Right atrium auricular region (tissue), 2 donors: ENCODE measurements around the gene YPEL2. TPM values are rescaled to one million over a fixed set of nuclear protein-coding genes. Genes with fewer than 3 reads are reported as not detected.
A peak's percentile ranks its signal among the peaks of the same experiment; 100 is the strongest.

Experiments used
- DNase-seq: peaks from one replicate; pipeline ENCODE4 v3.0.0-alpha.2; 2019; ENCODE audit warnings: low spot score
- H3K27ac ChIP-seq, 2 donors: fragments of 200-600 bp; sonication (generic); 1 replicate in 1 of 2; 2 replicates in 1 of 2; pipeline ENCODE4 v1.5.1; 2016 to 2019
- H3K27me3 ChIP-seq, 2 donors: fragments of 200-600 bp; sonication (generic); one replicate each; pipeline versions ENCODE4 v1.5.1 to v1.6.0; 2017 to 2019
- H3K36me3 ChIP-seq: fragments of 200-600 bp; sonication (generic); one replicate; pipeline ENCODE4 v1.5.1; 2016
- H3K4me1 ChIP-seq, 2 donors: fragments of 200-600 bp; sonication (generic); one replicate each; pipeline versions ENCODE4 v1.5.1 to v1.6.0; 2017 to 2019
- H3K4me3 ChIP-seq, 2 donors: fragments of 200-600 bp; sonication (generic); 1 replicate in 1 of 2; 2 replicates in 1 of 2; pipeline ENCODE4 v1.5.1; 2017 to 2019; ENCODE audit warnings: mild to moderate bottlenecking in 1 of 2, moderate library complexity in 1 of 2
- H3K9me3 ChIP-seq, 2 donors: fragments of 200-600 bp; sonication (generic); one replicate each; pipeline ENCODE4 v1.5.1; 2019
- total RNA-seq, 2 donors: library from RNA; depleted of rRNA; stranded (reverse); fragments of >200 nt; gene quantifications; one replicate each; pipeline ENCODE4 v1.1.0, GENCODE V29; 2016
- TF ChIP-seq, protein P1 (sequence below), 2 donors: fragments of 200-600 bp; sonication (generic); IDR thresholded peaks; one replicate each; pipeline ENCODE4 v1.5.1; 2019; ENCODE audit warnings: antibody characterized with exemption in 2 of 2

Gene YPEL2
- total RNA-seq, 2 donors from 2014 or later = 28.3 to 34.1 TPM

DNA sequence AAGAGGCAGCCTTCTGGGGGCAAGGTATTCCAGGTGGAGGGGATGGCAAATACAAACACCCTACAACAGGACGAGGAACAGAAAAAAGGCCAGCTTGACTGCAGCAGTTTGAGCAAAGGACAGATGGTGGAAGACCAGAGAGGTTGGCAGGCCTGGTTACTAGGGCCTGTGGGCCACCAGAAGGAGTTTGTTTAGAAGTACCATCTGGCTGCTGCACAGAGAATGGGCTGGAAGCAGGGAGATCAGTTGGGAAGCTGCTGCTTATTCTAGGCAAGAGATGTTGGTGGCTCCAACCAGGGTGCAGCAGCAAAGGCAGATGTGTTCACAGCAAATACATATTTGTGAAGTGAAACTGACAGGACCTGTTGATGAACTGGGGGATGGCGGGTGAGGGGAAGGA, 2.9 kb upstream of the YPEL2 start:
- TF ChIP-seq, protein P1, sequence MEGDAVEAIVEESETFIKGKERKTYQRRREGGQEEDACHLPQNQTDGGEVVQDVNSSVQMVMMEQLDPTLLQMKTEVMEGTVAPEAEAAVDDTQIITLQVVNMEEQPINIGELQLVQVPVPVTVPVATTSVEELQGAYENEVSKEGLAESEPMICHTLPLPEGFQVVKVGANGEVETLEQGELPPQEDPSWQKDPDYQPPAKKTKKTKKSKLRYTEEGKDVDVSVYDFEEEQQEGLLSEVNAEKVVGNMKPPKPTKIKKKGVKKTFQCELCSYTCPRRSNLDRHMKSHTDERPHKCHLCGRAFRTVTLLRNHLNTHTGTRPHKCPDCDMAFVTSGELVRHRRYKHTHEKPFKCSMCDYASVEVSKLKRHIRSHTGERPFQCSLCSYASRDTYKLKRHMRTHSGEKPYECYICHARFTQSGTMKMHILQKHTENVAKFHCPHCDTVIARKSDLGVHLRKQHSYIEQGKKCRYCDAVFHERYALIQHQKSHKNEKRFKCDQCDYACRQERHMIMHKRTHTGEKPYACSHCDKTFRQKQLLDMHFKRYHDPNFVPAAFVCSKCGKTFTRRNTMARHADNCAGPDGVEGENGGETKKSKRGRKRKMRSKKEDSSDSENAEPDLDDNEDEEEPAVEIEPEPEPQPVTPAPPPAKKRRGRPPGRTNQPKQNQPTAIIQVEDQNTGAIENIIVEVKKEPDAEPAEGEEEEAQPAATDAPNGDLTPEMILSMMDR (IDR thresholded peaks at IDR 0.05) = no peak
- Histone ChIP-seq H3K27me3 (no peaks in the 10 kb centered on the region), H3K4me1 (peaks cover 0 to 52% of the 10 kb centered on the region in 2 donors)

DNA sequence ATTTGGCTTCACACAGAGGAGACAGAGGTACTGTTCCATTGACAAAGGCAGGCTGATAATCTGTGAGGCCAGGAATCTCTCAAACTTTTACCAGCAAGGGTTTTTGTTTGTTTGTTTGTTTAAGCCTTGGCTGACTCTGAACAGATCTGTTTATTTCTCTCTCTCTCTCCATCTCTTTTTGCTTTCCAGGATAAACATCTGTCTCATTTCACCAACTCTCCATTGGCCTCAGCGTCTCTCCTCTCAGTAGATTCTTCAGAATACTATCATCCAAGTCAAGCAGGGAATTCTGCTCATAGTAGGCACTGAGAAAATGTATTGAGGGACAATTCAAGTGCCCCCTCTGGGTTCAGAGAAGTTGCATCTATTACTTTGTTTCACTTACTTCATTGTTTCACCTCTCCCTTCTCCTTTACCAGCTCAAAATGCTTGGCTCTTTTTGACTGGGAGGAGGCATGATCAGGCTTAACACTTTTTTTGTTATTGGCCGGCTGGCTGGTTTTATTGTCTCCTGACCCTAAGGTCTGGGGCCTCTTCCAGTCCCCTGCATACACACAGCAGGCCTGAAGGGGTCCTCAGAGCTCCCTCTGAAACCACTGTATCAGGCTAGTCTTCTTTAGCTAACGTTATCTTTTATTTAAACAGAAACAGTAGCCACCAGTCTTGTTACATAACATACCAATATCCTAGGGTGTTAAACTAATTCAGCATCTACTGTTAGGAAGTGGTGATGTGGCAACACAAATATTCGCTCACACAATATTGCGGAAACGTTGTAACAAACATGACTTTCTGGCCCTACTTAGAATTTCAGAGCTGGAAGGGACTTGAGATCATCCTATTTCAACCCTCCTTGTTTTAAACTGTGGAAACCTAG, 2.0 kb upstream of the YPEL2 start:
- TF ChIP-seq, protein P1 (IDR thresholded peaks at IDR 0.05) = peak; percentile 69 to 91
- Histone ChIP-seq H3K4me3 (no peak overlapping the region), H3K36me3 (no peaks in the 10 kb centered on the region), H3K9me3 (no peaks in the 10 kb centered on the region), H3K4me1 (peaks cover 0 to 60% of the 10 kb centered on the region in 2 donors), H3K27me3 (no peaks in the 10 kb centered on the region), H3K27ac (peak overlapping the region; percentile 92 to 95)
- DNase-seq = peak; percentile 74

More for the DNA sequence above, 2.9 kb upstream of the YPEL2 start:
- Histone ChIP-seq H3K4me3 (no peak overlapping the region), H3K9me3 (no peaks in the 10 kb centered on the region), H3K27ac (peak overlapping the region; percentile 92 to 95), H3K36me3 (no peaks in the 10 kb centered on the region)
- DNase-seq = no peak

DNA sequence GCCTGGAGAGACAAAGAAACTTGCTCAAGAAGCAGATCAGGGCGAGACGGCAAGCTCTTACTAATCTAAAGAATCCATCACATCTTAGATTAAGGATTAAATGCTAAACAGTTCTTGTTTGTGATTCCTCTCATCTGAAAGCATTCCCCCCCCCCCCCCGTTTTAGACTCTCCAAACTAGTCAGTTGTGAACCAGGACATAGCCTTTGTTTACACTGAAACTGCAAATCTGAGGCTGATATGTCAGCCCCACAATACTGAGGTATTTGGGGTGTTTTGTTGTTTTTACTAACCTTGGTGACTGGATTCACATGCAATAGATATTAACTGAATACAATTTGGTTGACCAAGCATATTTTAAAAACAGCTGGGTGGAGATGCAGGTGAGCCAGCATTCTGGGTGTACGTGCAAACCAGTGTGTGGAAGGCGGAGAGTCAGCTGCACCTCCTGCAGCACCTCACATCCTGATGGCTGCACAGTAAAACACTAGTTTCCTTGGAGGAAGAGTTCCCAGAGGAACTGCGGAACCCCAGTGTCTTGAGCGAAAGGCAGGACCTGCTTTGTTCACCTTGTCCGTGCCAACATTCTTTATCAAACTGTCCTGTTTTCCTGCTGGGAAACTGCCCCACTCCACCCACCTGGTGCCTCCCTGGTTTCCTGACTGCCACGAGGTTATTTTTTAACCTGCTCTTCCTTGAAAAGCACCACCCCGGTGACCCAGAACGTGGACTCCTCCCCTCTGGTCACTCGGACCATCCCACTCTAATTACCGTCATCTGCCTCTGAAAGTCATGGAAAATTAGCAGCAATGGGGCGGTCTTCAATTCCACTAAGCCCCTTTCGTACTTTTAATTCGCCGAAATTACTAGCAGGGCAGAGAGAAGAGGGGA, 1.2 kb upstream of the YPEL2 start:
- H3K27me3 ChIP-seq = no peaks in the 10 kb centered on the region
- H3K27ac ChIP-seq = peak overlapping the region; percentile 92 to 95
- H3K36me3 ChIP-seq = no peaks in the 10 kb centered on the region
- H3K4me1 ChIP-seq = peaks cover 0 to 68% of the 10 kb centered on the region in 2 donors
- peak; percentile 77 for DNase-seq
- H3K4me3 ChIP-seq = peak overlapping the region in 1 of 2 donors; percentile 91
- TF ChIP-seq, protein P1 (IDR thresholded peaks at IDR 0.05) = no peak
- no peaks in the 10 kb centered on the region for H3K9me3 ChIP-seq

DNA sequence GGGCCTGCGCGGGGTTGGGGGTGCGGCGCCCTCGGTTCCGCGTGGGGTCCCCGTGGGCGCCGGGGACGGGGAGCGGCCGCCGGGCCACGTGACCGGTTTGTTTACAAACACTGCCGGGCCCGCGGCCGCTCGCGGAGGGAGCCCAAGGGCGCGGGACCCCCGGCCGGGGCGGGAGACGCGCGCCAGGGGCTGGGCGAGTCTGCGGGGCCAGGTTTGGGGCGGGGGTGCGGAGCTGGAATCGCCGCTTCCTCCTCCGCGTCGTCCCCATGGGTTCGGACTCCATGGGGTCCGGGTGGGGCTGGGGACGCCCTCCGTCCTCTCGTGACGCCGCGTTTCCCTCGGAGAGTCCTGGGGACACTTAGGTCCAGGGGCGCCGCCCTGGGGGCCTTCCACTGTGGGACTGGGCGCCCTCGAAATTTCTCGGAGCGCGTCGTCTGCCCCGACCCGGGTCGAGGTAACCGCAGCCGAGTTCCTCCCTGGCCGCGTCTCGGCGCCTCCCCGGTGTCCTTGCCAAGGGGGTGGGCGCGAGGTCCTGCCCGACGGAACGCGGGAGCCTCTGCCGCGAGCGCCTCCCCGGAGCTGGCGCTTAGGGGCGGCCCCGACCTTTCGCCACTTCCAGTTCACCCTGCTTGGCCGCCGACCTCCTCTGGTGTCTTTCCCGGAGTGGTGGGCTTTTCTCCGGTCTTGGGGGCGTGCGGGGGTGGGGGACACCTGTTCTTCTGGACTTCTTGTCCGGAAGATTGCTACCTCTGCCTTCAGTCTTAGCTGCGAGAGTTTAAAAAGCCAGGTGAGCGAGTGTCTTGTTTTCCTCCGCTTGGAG, 684 bp downstream of the YPEL2 start:
- Histone ChIP-seq H3K4me3 (peak overlapping the region; percentile 91 to 99), H3K4me1 (peaks cover 0 to 83% of the 10 kb centered on the region in 2 donors), H3K27me3 (no peaks in the 10 kb centered on the region), H3K9me3 (no peaks in the 10 kb centered on the region), H3K36me3 (no peaks in the 10 kb centered on the region), H3K27ac (peak overlapping the region; percentile 92 to 95)
- peak; percentile 69 for DNase-seq
- TF ChIP-seq, protein P1 (IDR thresholded peaks at IDR 0.05) = no peak

DNA sequence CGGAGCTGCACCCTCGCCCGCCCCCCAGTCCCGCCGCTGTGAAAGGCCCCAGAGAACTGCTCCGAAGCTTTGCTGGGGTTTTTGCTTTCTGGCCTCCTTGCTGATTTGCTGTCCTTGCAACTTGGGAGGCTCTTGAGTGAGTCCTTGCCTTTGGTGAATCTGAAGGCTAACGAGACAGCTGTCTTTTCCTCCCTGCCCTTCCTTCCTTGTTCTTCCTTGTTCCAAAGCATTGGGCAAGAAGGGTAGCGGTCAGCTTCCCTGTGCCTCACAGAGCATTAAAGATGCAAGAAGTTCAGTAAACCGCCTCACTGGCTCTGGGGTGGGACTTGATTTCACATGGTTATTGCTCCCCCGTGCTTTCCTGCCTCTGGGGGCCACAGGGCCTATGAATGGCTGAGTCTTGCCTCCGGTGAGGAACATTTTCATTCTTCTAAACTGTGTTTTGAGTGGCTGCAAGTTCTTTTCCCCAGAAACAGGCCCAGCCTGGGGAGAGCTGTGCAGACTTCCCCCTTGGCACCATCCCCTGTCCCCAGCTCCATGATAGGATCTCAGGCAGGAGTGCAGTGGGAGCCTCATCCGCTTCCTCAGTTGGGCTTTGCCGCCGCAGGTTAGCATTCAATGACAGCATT, 1.4 kb downstream of the YPEL2 start:
- H3K27ac ChIP-seq = peak overlapping the region; percentile 92 to 95
- peak; percentile 82 for DNase-seq
- TF ChIP-seq, protein P1 (IDR thresholded peaks at IDR 0.05) = no peak
- no peaks in the 10 kb centered on the region for H3K36me3 ChIP-seq
- peaks cover 0 to 82% of the 10 kb centered on the region in 2 donors for H3K4me1 ChIP-seq
- H3K9me3 ChIP-seq = no peaks in the 10 kb centered on the region
- H3K27me3 ChIP-seq = no peaks in the 10 kb centered on the region
- peak overlapping the region; percentile 91 to 99 for H3K4me3 ChIP-seq
